ENCODE measurements around the gene GPRIN1.
"Not testable (repeated sequence)": the region's sequence is repeated elsewhere in the genome, so short reads cannot be mapped to it uniquely, and the experiment has no call there.

Gene GPRIN1

GRCh38 chr5:176564002-176564401, 46.0 kb downstream of the GPRIN1 start:
- DNase-seq = no peak

DNA sequence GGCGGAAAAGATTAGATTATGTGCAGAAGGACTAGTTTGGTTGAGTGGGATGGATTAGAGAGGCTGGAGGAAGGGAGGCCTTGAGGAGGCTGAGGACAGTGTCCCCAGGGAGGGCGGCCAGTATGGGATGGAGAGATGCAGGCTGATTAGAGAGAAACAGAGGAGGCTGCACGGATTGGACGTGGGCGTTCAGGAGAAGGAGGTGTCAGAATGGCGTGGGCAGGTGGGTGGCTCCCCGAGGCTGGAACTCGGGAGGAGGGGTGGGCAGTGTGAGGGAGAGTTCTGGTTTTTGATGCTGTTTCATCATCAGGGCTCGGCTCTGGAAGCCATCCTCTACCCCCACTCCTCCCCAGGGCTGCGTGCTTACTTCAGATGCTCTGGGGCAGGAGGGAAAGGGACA, 47.8 kb downstream of the GPRIN1 start:
- DNase-seq = no peak

DNA sequence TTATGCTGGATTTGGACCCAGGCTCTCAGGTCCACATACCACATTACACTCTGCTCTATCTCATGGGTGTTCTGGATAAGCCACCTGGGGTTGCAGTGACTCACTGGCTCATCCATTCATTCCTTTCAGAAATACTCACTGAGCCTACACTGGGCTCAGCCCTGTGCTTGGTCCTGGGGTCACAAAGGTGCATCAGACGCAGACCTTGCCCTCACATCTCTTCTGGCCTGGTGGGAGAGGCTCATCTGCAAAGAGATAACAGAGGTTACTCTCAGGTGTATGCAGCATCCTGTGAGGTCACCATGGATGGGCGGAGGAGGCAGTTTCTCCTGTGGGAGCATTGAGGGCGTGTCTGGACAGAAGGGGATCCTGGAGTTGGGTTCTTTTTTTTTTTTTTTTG, 48.7 kb downstream of the GPRIN1 start:
- no peak for DNase-seq

DNA sequence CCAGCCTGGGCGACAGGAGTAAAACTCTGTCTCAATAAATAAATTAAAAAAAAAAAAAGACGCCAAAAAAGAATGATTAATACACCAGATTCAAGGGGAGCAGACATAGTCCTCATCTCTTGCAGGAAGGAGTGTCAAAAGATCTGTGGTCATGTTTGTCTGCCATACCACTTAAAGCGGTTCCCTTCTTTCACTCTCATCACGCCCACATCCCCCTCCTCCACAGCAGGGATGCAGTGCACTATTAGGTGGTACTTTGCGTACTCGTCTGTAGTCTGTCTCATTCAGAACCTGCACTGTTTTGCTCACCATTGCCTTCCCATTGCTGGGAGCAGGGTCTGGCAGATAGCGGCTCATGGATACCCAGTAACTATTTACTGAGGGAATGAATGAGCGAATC, 49.6 kb downstream of the GPRIN1 start:
- no peak for DNase-seq

GRCh38 chr5:176559683-176560082, 50.3 kb downstream of the GPRIN1 start:
- DNase-seq = no peak

DNA sequence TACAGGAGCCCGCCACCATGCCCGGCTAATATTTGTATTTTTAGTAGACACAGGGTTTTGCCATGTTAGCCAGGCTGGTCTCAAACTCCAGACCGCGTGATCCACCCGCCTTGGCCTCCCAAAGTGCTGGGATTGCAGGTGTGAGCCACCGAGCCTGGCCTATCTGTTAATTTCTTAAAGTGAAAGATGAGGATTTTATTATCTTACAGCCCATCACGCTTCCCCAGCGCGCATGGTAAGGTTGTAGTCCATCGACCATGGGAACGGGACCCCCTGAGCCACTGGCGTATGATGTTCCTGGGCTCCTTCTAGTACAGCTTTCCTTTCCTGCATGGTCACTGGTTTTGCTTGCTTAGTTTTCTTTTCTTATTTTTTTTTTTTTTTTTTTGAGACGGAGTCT, 52.1 kb downstream of the GPRIN1 start:
- no peak for DNase-seq

DNA sequence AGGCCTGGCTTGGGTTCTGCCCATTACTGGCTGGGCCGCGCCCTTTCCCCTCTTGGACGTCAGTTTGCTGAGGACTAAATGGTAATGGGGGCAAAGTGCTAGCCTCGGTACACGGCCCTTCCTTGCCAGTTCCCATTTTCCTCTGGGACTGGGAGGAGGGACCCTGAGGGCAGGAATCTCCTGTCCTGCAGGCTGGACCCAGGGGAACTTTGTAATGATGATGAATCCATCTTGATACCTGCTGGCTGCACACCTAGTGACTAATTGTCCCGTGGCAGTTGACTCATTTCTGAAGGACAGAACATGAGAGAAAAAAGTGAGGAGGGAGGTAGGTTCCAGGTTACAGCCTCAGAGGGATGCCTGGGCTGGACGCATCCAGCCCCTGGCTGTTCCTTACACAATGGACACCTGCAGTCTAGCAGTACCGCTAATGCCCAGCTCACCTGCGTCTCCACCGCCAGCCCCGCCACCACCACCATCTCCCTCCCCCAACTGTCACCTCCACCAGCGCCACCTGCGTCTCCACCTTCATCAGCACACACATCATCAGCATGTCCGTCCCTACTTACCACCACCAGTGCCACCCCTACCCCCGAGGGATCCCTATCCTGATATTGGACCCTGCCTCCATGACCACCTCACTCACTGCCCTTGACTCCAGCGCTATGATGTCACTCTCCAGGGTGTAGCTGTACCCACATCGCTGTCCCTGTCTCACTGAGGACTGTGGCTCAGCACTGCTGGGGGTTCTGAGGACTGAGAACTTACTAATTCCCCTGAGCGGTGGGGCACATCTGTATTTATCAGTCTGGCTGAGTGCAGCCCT, 56.5 kb downstream of the GPRIN1 start:
- no peak for DNase-seq

DNA sequence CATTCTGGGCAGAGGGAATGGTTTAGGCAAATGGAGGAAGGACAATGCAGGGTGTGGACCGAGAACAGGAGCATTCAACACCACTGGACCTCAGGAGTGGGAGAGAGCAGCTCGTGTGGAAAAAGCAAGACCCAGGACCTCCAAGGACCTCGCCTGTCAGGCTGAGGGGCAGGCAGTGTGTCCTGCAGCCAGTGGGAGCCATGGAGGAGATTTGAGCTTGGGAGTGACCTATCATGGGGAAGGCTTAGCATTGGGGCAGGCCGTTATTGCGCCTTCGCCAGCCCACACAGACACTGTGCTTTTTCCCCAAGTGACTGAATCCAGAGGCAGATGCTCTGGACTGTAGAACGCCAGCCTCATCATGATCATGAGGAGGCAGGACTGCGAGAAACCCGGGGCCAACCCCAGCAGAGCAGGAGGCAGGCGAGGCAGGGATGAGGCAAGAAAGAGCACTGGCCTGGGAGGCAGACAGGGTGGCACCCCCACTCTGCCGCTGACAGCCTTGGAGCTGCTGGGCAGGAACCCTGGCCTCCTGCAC, 57.6 kb downstream of the GPRIN1 start:
- no peak for DNase-seq

- DNase-seq = not testable (repeated sequence)
These were observed 59.0 kb downstream of the GPRIN1 start for GRCh38 chr5:176550937-176551336.

- no peak for DNase-seq
These were observed 59.6 kb downstream of the GPRIN1 start for GRCh38 chr5:176550275-176550831.

GRCh38 chr5:176549871-176550270, 60.1 kb downstream of the GPRIN1 start:
- DNase-seq = no peak

DNA sequence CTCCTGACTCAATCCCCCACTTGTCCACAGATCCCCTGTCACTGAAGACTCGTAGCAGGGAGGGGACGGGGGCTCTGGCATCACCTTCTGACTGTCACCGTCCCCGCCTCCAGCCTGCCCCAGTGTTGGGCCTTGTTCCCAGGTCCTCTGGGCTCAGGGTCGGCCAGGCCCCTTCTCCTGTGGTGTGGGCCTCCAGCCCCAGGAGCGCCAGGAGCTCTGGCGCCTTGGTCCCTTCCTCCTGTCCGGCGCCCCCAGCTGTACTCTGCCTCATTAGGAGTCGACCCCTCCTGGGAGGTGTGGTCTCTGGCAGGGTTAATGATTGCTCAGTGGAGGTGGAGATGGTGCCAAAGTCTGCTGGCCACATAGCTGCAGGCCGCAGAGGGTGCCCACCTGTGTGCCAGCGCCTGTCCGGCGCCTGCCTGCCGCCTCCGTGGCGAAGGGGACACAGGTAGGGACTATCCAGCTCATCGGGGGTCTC, 61.0 kb downstream of the GPRIN1 start, which contains the start of gene CDHR2:
TSS of gene CDHR2 (plus strand) at position 376 of the 478 bp plus-strand sequence. CDS start 16,011 bp downstream, outside the sequence.
- DNase-seq = no peak

DNA sequence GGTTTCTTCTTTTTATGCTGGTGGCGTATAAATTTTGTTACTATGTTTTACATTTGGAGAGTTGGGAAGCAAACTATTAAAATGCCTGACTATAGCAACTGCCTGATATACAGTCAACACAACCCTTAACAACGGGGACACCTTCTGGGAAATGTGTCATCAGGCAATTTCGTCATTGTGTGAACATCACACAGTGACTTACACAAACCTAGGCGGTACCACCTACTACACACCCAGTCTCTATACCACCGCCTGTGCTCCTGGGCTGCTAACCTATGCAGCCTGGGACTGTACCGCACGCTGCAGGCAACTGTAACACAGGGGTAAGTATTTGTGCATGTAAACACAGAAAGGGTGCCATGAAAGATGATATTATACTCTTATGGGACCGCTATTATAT, 62.2 kb downstream of the GPRIN1 start:
- no peak for DNase-seq

Measured in NCI-H2107 (cell line).